GM21786 (cell line): ENCODE data around the gene LRIT1.

Experiments used
- ATAC-seq: cut with Tn5 transposase; IDR thresholded peaks from one replicate; pipeline ENCODE4 v1.9.1; 2021; ENCODE audit not compliant: unreplicated experiment

The LRIT1 gene

GRCh38 chr10:84254552-84255478 lies 13.5 kb upstream of the LRIT1 start:
- ATAC-seq: no peak

DNA sequence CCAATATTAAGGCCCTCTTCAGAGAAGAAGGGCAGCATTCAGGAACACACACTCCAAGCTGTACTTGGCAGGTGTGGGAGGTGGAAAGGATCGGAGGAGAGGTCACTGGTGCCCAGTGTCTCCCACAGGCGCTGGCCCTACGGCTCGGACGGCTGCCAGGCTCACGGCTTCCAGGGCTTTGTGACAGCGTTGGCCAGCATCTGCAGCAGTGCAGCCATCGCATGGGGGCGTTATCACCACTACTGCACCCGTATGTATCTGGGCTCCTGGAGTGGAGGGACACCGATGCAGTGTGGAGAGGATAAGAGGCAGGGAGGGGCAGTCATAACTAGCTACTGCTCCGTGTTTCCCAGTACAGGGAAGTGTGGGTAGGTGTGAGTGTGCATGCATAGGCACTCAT lies 7.4 kb upstream of the LRIT1 start:
- no peak for ATAC-seq

- no peak for ATAC-seq
These were observed 6.2 kb upstream of the LRIT1 start for GRCh38 chr10:84247496-84247895.

DNA sequence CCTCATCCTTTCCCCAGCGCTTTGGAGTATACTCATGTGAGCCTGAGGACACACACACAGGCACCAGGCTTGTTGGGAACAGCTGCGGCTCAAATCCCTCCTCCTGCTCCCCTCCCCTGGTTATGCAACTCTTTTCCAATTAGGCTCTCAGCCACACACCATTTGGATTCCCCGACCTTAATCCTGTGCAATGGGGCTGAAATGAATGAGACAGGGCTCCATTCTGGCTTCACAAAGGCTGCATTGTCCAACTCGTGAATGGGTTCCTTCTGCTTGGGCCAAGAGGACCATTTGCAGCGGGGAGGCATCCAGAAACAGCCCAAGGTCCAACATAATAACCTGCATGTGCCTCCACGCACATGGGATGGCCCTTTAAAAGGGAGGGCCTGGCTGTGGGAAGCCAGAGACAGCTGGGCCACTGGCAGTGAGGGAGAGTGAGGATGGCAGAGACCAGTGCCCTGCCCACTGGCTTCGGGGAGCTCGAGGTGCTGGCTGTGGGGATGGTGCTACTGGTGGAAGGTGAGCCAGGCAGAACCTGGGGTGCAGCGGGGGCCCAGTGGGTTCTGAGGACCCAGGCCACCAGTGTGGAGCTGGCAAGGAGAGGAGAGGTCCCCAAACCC lies 3.4 kb upstream of the LRIT1 start, which contains the start of gene RGR:
Gene RGR (plus strand): TSS at position 403 of the 620 bp plus-strand sequence. CDS start 38 bp downstream, at position 441.
- no peak for ATAC-seq

- no peak for ATAC-seq
These were observed 2.4 kb upstream of the LRIT1 start for GRCh38 chr10:84243759-84244158.

- no peak for ATAC-seq
These were observed 2.4 kb downstream of the LRIT1 start for GRCh38 chr10:84238909-84239308.

DNA sequence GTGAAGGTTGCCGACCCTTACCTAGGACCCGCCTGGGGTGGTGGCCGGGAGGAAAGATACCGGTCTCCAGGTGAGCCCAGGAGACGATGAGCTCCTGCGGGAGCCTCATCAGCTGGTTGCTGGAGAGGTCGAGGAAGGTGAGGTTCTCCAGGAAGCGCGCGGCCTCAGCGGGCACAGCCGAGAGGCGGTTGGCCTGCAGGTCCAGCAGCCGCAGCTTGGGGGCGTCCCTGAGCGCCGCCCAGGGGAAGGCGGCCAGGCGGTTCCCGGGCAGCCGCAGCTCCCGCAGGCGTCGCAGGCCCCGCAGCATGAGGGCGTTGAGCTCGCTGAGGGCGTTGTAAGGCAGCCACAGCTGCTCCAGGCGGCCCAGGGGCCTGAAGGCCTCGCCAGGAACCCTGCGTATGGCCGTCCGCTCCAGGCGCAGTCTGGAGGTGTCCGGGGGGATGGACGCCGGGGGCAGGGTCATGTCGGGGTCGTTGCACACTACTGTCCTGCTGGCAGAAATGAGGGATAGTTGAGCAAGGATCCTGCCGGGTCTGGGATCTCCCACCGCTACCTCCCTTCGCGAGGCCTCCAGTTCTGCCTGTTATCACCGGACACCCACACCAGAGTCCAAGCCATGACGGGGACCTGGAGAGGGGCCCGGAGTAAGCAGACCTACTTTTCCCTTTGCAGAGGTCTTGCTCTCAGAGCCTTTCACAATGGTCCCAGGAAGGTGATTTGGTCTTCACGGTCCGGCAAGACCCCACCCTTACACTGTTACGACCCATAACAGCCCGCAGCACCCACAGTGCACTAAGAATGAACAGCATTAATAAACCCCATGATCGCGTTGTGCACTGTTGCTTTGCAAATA lies 3.9 kb downstream of the LRIT1 start:
- ATAC-seq: no peak

DNA sequence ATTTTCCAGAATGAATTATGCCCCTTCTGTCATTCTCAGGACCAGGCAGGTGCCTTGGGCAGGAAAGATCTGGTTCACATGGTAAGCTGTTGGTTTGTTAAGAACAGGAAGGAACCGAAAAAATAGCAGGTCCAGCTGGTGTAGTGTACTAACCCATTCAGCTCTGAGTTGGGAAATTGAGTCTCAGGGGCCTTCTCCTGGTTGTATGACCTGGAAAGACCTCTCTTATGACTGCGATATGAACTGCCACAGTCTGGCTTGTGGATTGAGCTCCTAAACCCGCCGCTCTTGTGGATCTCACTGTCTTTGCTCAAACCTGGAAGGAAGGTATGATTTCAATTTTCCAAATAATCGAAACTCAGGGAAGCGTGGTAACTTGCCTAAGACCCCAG lies 4.5 kb downstream of the LRIT1 start:
- no peak for ATAC-seq

DNA sequence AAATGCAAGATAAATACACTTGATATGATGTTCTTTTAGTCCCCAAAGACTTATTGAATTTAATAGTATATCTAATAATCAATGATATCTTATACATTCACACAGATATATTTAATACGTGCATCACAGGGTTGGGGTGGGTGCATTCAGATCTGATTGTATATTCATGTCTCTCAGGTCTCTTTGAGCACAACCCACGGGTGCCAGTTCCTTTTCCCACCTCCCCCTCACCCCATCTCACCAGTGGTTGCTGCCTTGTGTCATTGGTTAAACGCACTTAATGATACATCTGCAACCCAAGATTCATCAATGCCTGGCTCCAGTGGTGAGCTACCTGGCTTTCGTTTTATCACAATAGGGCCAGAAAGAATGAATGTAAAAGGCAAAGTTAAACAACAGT lies 6.2 kb downstream of the LRIT1 start:
- no peak for ATAC-seq

GRCh38 chr10:84234479-84234878 lies 6.9 kb downstream of the LRIT1 start:
- no peak for ATAC-seq

DNA sequence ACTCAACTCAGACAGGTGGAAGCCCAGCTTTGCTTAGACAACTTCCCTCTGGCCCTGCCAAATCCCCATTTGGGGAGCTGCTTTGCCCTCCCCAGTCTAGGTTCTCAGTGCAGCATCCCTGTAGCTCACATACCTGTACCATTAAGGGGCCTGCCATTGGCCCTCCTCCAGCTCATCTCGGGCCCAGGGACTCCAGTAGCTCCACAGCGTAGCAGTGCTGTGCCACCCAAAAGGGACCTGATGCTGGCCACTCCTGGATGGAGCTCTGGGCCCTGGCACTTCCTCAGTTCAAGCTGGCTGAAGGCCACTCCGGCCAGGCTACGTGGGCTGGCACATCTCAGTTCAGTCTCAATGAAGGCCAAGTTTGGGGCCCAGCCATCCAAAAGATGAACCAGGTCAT lies 7.4 kb downstream of the LRIT1 start:
- no peak for ATAC-seq

- ATAC-seq: no peak
These were observed 9.0 kb downstream of the LRIT1 start for GRCh38 chr10:84232376-84232775.

- ATAC-seq: no peak
These were observed 11.0 kb downstream of the LRIT1 start for GRCh38 chr10:84230359-84230758.

DNA sequence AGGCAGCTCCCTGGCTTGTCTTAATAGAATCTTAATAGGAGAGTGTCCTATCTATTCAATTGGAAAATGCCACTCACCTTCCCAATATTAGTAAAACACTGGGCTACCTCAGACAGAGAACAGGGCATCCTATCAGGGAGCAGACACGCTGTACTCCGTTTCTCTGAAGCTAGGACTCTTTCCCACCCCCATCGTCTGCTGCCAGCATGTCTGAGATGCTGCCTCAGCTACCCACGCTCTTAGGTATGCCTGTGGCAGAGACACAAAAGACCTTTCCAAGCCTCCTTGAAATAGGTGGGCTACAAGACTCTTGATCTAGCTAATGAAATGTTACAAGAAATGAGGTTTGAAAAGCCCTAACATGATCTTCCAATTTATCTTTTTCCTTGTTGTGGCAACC lies 13.5 kb downstream of the LRIT1 start:
- ATAC-seq: no peak

- no peak for ATAC-seq
These were observed 14.7 kb downstream of the LRIT1 start for GRCh38 chr10:84226616-84227015.

DNA sequence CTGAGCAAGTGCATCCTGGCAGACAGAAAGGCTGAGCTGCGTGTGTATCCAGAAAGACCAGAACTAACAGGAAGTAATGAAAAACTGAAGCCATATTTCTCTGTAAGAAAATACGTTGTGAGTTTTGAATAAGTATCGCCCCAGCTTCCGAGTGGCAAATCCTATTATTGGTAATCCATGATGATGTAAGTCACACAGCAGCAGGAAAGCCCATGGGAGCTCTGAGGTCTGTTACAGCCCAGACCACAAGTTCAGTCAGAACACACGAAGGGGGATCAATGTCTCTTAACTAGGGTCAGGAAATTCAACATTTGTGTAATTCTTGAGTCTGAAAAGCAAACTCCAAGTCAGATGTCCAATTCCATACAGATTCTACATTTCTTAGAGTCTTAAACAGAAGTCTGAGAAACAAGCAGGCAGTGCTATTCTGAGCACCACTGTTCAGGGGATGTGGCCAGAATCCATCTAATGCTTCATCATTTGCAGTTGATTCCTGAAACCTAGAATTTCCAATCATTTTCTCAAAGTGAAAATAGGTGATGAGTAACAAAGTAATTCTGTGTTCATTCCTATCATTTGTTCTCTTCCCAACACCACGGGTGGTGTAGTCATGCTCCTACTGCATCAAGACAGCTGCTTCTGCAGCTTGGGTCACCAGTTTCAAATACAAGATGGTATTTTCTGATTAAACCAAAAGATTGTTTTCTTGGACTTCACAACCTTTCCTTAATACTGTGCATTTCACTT lies 15.7 kb downstream of the LRIT1 start, which contains the start of gene LRIT2:
Gene LRIT2 (minus strand): TSS at position 118 of the 747 bp plus-strand sequence. CDS start 24 bp downstream, at position 94.
- no peak for ATAC-seq

DNA sequence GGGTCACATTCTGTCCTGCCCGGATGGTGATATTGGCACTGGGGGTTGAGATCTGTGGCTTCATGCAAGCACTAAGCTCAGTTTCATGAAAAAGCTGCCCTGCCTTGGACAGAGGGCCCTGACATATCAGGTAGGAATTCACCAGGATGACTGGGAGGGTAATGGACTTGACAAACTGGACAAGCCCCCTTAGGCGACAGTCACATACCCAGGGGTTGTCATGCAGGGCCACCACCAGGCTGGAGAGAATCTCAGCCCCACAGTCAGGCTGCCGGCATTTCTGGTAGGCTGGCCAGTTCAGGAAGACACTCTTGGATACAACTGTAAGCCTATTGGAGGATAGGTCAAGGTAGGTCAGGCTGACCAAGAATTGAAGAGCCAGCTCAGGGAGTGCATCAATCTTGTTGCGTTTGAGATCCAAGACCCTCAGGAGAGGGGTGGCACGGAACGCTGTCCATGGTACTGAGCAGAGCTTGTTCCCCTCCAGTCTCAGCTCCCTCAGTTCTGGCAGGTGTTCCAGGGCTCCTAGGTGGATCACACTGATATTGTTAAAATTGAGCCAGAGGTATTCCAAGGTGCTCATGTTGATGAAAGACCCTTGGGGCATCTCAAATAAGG lies 16.8 kb downstream of the LRIT1 start:
- ATAC-seq: no peak

DNA sequence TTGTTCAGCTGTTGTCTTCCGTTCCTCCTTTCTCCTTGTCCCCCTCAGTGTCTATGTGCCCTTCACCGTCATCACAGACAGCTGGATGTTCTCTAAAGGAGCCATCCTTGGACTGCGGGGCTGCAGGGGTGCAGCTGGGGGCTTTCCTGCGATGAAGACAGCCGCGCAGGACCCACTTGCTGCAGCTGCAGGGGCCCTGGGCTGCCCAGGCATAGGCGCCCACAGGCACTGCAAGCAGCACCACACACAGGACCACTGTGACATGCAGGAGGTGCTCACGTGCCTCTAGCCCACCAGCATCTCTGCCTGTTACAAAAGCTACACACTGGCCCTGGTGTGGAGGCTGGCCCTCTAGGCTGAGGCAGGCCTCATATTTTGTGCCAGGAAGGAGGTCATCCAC lies 19.4 kb downstream of the LRIT1 start:
- ATAC-seq: no peak

DNA sequence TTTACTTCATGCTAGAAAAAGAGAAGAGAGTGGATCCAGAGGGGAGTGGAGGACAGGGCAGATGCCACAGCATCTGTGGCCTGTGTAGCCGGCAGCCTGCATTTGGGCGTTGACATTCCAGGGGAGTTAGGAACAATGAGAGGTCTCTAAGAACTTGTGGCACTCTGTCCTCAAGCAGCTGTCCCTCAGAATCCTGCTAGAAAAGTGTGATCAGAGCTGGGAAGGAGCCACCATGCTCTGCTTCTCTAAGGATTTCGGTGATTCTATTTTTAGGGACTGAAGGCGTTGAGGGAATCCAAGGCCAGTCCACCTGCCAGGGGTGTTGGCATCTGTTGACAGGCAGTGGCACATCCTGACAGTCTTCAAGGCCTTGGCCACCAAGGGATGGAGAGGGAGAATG lies 23.6 kb downstream of the LRIT1 start:
- no peak for ATAC-seq

- ATAC-seq: no peak
These were observed 24.5 kb downstream of the LRIT1 start for GRCh38 chr10:84216834-84217233.
